Neuronal stem cell (in vitro differentiated cells): Measurements from ENCODE around the gene HES6.

Experiments used
- DNase-seq: peaks from one replicate; pipeline ENCODE4 v3.0.0-alpha.2; 2013; ENCODE audit warnings: low spot score
- H2AFZ ChIP-seq: one replicate; pipeline ENCODE4 v1.6.1; 2013; ENCODE audit warnings: mild to moderate bottlenecking, low read length, inconsistent platforms
- H2AK5ac ChIP-seq: 2 replicates; pipeline ENCODE4 v1.6.1; 2013; ENCODE audit warnings: low read depth, mild to moderate bottlenecking, inconsistent platforms, low read length, moderate library complexity, mixed read lengths
- H2BK120ac ChIP-seq: 2 replicates; pipeline ENCODE4 v1.6.1; 2013; ENCODE audit warnings: low read depth, mild to moderate bottlenecking, inconsistent platforms, low read length, moderate library complexity, mixed read lengths
- H2BK12ac ChIP-seq: one replicate; pipeline ENCODE4 v1.6.1; 2013; ENCODE audit warnings: low read length, inconsistent platforms
- H2BK15ac ChIP-seq: 2 replicates; pipeline ENCODE4 v1.6.1; 2013; ENCODE audit warnings: mild to moderate bottlenecking, low read length, inconsistent platforms, mixed read lengths
- H2BK5ac ChIP-seq: one replicate; pipeline ENCODE4 v1.6.1; 2013; ENCODE audit warnings: inconsistent platforms, mild to moderate bottlenecking, low read length, moderate library complexity
- H3K14ac ChIP-seq: one replicate; pipeline ENCODE4 v1.6.1; 2013; ENCODE audit warnings: low read length, inconsistent platforms
- H3K18ac ChIP-seq: 2 replicates; pipeline ENCODE4 v1.6.1; 2013; ENCODE audit warnings: low read length, inconsistent platforms
- H3K23ac ChIP-seq: 2 replicates; pipeline ENCODE4 v1.6.1; 2013; ENCODE audit warnings: low read depth, mild to moderate bottlenecking, mixed read lengths, low read length, inconsistent platforms; ENCODE audit not compliant: poor library complexity
- H3K27ac ChIP-seq: replicated peaks from 3 replicates; pipeline ENCODE4 v1.5.1; 2013; ENCODE audit warnings: low read length, inconsistent platforms
- H3K27me3 ChIP-seq, 3 experiments: 2 replicates each; pipeline ENCODE4 v1.6.1; 2013; ENCODE audit warnings: low read length in 3 of 3, mild to moderate bottlenecking in 2 of 3, inconsistent platforms in 1 of 3, low read depth in 1 of 3, mixed read lengths in 1 of 3, moderate library complexity in 1 of 3; ENCODE audit not compliant: control insufficient read depth in 3 of 3, insufficient read depth in 3 of 3
- H3K36me3 ChIP-seq, 2 donors: replicated peaks in 1 of 2; 2 replicates each; pipeline ENCODE4 v1.6.1; 2013; ENCODE audit warnings: low read length in 2 of 2; ENCODE audit not compliant: control insufficient read depth in 2 of 2, insufficient read depth in 2 of 2
- H3K4ac ChIP-seq: 2 replicates; pipeline ENCODE4 v1.6.1; 2013; ENCODE audit warnings: inconsistent platforms, mild to moderate bottlenecking, low read length, moderate library complexity
- H3K4me1 ChIP-seq, 2 donors: 1 replicate in 1 of 2; 2 replicates in 1 of 2; pipeline ENCODE4 v1.6.1; 2013; ENCODE audit warnings: low read length in 2 of 2, low read depth in 1 of 2; ENCODE audit not compliant: control insufficient read depth in 2 of 2, insufficient read depth in 1 of 2
- H3K4me2 ChIP-seq: one replicate; pipeline ENCODE4 v1.6.1; 2013; ENCODE audit warnings: mild to moderate bottlenecking, low read length, inconsistent platforms; ENCODE audit not compliant: insufficient read depth, poor library complexity, severe bottlenecking
- H3K4me3 ChIP-seq, 2 donors: 2 replicates each; pipeline ENCODE4 v1.5.1; 2013; ENCODE audit warnings: low read length in 2 of 2, mild to moderate bottlenecking in 2 of 2, inconsistent platforms in 1 of 2, moderate library complexity in 1 of 2
- H3K79me1 ChIP-seq: one replicate; pipeline ENCODE4 v1.6.1; 2013; ENCODE audit warnings: low read depth, mild to moderate bottlenecking, inconsistent platforms, low read length, moderate library complexity
- H3K9ac ChIP-seq: one replicate; pipeline ENCODE4 v1.6.1; 2013; ENCODE audit warnings: mild to moderate bottlenecking, low read depth, low read length, inconsistent platforms; ENCODE audit not compliant: poor library complexity
- H3K9me3 ChIP-seq, 2 donors: replicated peaks in 1 of 2; 2 replicates each; pipeline versions ENCODE3 to v1.6.1; 2013; ENCODE audit warnings: low read length in 2 of 2, mild to moderate bottlenecking in 2 of 2, inconsistent platforms in 1 of 2, low read depth in 1 of 2, mixed read lengths in 1 of 2, moderate library complexity in 1 of 2; ENCODE audit not compliant: control insufficient read depth in 2 of 2, insufficient read depth in 1 of 2
- H4K8ac ChIP-seq: one replicate; pipeline ENCODE4 v1.6.1; 2013; ENCODE audit warnings: low read depth, mild to moderate bottlenecking, inconsistent platforms, low read length, moderate library complexity
- H4K91ac ChIP-seq: one replicate; pipeline ENCODE4 v1.6.1; 2013; ENCODE audit warnings: low read length, low read depth, mild to moderate bottlenecking, inconsistent platforms; ENCODE audit not compliant: poor library complexity
- WGBS, 2 donors: extraction: QIAGEN DNeasy Blood & Tissue Kit; methylation state at CpG; one replicate each; pipeline ENCODE4 v1.1.7; 2013; ENCODE audit warnings: missing lambda C conversion rate in 2 of 2, mixed read lengths in 1 of 2; ENCODE audit not compliant: insufficient read length in 2 of 2, insufficient replicate concordance in 1 of 2; ENCODE audit errors: extremely low coverage in 2 of 2; 5-methylcytosine and 5-hydroxymethylcytosine counted together

Gene HES6

DNA sequence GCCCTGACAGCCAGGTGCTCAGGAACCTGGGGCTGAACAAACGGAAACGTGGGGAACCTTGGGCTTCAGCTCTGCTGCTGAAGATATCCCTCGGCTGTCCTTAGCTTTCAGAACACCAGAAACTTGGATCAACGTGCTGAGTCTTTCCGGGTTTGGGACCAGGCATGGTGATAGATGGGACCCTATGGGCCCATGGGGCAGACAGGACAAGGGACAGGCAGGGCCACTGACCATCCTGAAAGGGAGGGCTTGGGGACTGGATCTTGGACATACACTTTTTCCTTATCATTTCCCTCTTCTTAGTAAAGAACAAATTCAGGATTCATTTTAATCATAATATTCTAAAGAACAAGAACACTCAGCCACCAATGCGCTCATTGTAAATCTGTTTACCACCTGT lies 16.3 kb upstream of the HES6 start:
- Histone ChIP-seq H4K8ac (no peak overlapping the region), H3K36me3 (peaks cover 7 to 67% of the 10 kb centered on the region in 2 donors), H3K4me1 (peaks cover 0 to 7% of the 10 kb centered on the region in 2 donors), H3K23ac (no peak overlapping the region), H2BK15ac (no peak overlapping the region), H4K91ac (no peak overlapping the region), H2BK120ac (no peak overlapping the region), H2BK5ac (no peak overlapping the region), H3K79me1 (no peaks in the 10 kb centered on the region), H3K4me3 (no peak overlapping the region), H3K18ac (no peak overlapping the region), H3K4ac (no peak overlapping the region), H2AFZ (no peak overlapping the region), H3K27ac (no peak overlapping the region), H3K14ac (no peak overlapping the region), H3K9ac (no peak overlapping the region), H3K4me2 (no peak overlapping the region), H2AK5ac (no peak overlapping the region), H3K27me3 (no peaks in the 10 kb centered on the region), H3K9me3 (no peaks in the 10 kb centered on the region), H2BK12ac (no peak overlapping the region)
- WGBS, 2 donors: no CpG with 5 or more reads among the region's 6 CpGs
- DNase-seq: no peak

DNA sequence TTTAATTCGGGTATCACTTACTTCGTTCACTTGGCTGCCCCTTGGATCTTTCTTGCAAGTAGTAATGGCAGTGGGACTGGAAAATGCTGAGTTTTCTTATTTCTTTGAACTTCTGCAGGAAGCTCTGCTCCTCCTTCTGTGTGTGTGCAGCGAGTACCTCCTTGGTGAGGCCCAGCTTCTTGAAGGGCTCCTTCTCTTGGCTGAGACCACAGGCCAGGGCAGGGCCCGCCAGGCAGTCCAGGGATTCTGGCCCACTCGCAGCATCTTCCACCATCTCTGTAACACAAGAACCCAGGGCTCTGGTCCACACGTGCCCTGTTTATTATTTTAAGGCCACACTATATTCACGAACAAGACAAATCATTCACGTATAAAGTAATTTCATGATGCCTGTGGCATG lies 15.8 kb upstream of the HES6 start:
- Histone ChIP-seq H3K4me2 (no peak overlapping the region), H2BK120ac (no peak overlapping the region), H2BK15ac (no peak overlapping the region), H3K79me1 (no peaks in the 10 kb centered on the region), H3K18ac (no peak overlapping the region), H3K23ac (no peak overlapping the region), H3K9ac (no peak overlapping the region), H2BK12ac (no peak overlapping the region), H3K14ac (no peak overlapping the region), H3K4me3 (no peak overlapping the region), H4K91ac (no peak overlapping the region), H3K4me1 (peaks cover 0 to 2% of the 10 kb centered on the region in 2 donors), H3K36me3 (peaks cover 10 to 72% of the 10 kb centered on the region in 2 donors), H4K8ac (no peak overlapping the region), H3K4ac (no peak overlapping the region), H3K9me3 (no peaks in the 10 kb centered on the region), H2BK5ac (no peak overlapping the region), H3K27ac (no peak overlapping the region), H3K27me3 (no peaks in the 10 kb centered on the region), H2AFZ (no peak overlapping the region), H2AK5ac (no peak overlapping the region)
- WGBS, 2 donors: no CpG with 5 or more reads among the region's 8 CpGs
- no peak for DNase-seq

DNA sequence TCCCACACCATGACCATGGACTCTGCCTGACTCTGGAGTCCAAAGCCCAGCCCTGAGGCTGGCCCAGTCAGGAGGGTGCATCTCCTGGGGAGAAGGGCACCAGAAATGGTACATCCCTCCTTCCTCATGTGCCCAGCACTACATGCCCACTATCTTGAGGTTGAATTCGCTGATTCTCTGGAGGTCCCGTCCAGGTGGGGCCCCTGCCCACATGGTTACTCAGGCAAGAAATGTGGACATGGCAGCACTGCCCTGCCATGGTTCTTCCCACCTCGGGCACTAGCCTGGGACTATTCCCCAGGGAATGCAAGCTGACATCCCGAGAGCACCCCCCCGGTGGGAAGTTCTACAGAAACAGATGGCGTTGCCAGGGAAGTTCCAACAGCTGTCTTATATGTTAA lies 15.3 kb upstream of the HES6 start:
- Histone ChIP-seq H3K79me1 (no peaks in the 10 kb centered on the region), H2BK5ac (no peak overlapping the region), H3K4me2 (no peak overlapping the region), H4K8ac (no peak overlapping the region), H3K4me3 (no peak overlapping the region), H2BK120ac (no peak overlapping the region), H2AK5ac (no peak overlapping the region), H2AFZ (no peak overlapping the region), H3K27me3 (no peaks in the 10 kb centered on the region), H3K14ac (no peak overlapping the region), H3K18ac (no peak overlapping the region), H3K36me3 (peaks cover 10 to 76% of the 10 kb centered on the region in 2 donors), H2BK15ac (no peak overlapping the region), H2BK12ac (no peak overlapping the region), H3K23ac (no peak overlapping the region), H3K4me1 (no peaks in the 10 kb centered on the region), H4K91ac (no peak overlapping the region), H3K9ac (no peak overlapping the region), H3K27ac (no peak overlapping the region), H3K9me3 (no peaks in the 10 kb centered on the region), H3K4ac (no peak overlapping the region)
- no peak for DNase-seq
- WGBS, 2 donors: no CpG with 5 or more reads among the region's 6 CpGs

DNA sequence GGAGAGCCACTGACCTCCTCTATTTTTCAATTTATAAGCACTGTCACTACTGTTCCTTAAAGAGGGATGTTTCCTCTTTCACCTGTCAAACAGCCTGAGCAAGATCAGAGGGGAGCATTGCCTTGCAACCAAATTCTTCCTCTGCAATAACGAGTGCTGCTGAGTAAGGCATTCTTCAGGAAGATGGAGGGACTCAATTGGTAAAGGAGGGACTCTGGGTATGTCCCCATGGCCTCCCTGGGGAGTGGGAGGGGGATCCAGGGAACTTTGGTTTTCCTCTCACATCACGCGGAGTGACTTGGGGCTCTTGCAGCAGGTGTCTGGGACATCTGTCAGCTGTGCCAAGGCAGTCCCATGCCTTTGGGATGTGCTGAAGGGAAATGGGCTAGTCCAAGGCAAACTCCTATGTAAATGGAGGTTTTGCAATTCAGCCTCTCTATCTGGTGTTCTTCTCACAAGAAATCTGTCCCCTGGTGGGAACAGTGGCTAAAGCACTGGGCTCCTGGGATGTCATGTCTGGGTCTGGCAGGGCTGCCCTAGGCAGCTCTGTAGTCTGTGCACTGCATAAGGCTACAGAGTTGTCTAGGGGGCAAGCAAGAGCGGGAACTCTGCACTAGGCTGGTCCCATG lies 14.4 kb upstream of the HES6 start:
- no peak overlapping the region for H3K4ac ChIP-seq
- H3K4me3 ChIP-seq: no peak overlapping the region
- H2BK5ac ChIP-seq: no peak overlapping the region
- H3K9ac ChIP-seq: no peak overlapping the region
- no peak overlapping the region for H3K27ac ChIP-seq
- H3K14ac ChIP-seq: no peak overlapping the region
- no CpG with 5 or more reads among the region's 4 CpGs for WGBS, 2 donors
- H4K8ac ChIP-seq: no peak overlapping the region
- no peak overlapping the region for H2BK12ac ChIP-seq
- no peak overlapping the region for H2AK5ac ChIP-seq
- H2BK120ac ChIP-seq: no peak overlapping the region
- no peak for DNase-seq
- H2AFZ ChIP-seq: no peak overlapping the region
- peaks cover 8 to 79% of the 10 kb centered on the region in 2 donors for H3K36me3 ChIP-seq
- no peak overlapping the region for H3K4me2 ChIP-seq
- H3K18ac ChIP-seq: no peak overlapping the region
- no peak overlapping the region for H3K23ac ChIP-seq
- H3K27me3 ChIP-seq: no peaks in the 10 kb centered on the region
- H3K4me1 ChIP-seq: no peaks in the 10 kb centered on the region
- H3K79me1 ChIP-seq: no peaks in the 10 kb centered on the region
- no peak overlapping the region for H4K91ac ChIP-seq
- no peaks in the 10 kb centered on the region for H3K9me3 ChIP-seq
- no peak overlapping the region for H2BK15ac ChIP-seq
